ENCODE results near the gene DSC1.

Gene DSC1

DNA sequence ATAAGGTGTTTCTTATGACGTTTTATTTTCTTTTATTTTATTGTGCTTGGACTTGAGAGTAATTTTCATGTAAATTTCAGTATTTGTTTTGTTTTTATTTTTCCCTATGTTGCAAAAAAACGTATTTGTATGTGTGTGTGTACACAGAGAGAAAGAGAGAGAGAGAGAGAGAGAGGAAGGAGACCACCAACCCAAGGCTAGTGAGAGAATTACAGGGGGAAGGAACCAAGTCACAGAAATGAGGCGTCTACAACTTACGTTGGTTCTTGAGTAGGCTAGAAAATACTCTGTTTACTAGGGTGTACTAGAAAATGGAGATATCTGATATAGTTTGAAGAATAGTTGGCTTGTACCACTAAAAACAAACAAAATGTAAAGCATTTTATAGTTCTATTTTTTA lies 7.7 kb upstream of the DSC1 start:
- Histone ChIP-seq H3K4me3 (ENCODE audit: low read length) (no peak overlapping the region), H3K4me1 (ENCODE audit: insufficient read depth, low read length) (peaks cover 4% of the 10 kb centered on the region; the same call in 1 of the 2 replicates), H3K27me3 (ENCODE audit: insufficient read depth, low read length) (no peaks in the 10 kb centered on the region), H3K9me3 (ENCODE audit: insufficient read depth, low read depth, low read length) (no peaks in the 10 kb centered on the region), H3K36me3 (ENCODE audit: insufficient read depth, low read depth, low read length) (no peaks in the 10 kb centered on the region), H3K9ac (ENCODE audit: low read depth, low read length) (no peak overlapping the region), H3K27ac (ENCODE audit: low read length) (no peak overlapping the region)

- Histone ChIP-seq H3K9me3 (ENCODE audit: insufficient read depth, low read depth, low read length) (no peaks in the 10 kb centered on the region), H3K36me3 (ENCODE audit: insufficient read depth, low read depth, low read length) (no peaks in the 10 kb centered on the region), H3K27me3 (ENCODE audit: insufficient read depth, low read length) (no peaks in the 10 kb centered on the region), H3K27ac (ENCODE audit: low read length) (no peak overlapping the region), H3K4me1 (ENCODE audit: insufficient read depth, low read length) (0 out of 2 replicates have a peak, but pooled peaks cover 3% of the 10 kb centered on the region), H3K9ac (ENCODE audit: low read depth, low read length) (no peak overlapping the region), H3K4me3 (ENCODE audit: low read length) (no peak overlapping the region)
These were observed 250 bp downstream of the DSC1 start for GRCh38 chr18:31162419-31162793.

DNA sequence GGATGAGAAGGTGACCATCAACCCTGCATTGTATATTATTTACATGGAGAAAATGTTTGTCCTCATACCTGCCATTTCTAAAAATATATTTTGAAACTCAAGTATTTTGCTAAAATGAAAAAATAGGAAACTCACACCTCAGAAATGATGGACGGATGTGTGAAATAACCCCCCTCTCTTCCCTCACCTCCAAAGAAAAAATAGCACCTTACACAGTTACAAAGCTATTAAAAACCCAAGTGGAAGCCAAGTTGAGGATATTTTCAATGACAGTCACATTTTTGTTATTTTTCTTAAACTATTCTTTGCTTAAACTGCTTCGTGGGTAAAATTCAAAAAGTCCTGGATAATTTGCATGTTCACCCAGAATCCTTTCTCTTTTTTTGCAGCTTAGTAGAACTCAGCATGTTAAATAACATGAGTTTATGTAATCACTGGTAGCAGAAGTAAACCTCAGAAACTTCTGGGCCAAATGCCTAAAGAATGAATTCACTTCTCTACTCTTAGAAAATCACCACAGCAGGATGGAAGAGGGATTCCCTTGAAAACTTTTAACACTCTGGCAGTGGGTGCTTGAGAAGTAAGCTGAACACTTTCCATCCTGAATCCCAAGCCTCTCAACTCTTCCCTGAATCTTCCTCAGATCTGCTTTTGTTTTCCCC lies 768 bp downstream of the DSC1 start:
- no peaks in the 10 kb centered on the region for H3K36me3 ChIP-seq (ENCODE audit: insufficient read depth, low read depth, low read length)
- no peak overlapping the region for H3K9ac ChIP-seq (ENCODE audit: low read depth, low read length)
- H3K9me3 ChIP-seq (ENCODE audit: insufficient read depth, low read depth, low read length) = no peaks in the 10 kb centered on the region
- peaks cover 7% of the 10 kb centered on the region; the same call in 1 of the 2 replicates for H3K4me1 ChIP-seq (ENCODE audit: insufficient read depth, low read length)
- no peaks in the 10 kb centered on the region for H3K27me3 ChIP-seq (ENCODE audit: insufficient read depth, low read length)
- H3K27ac ChIP-seq (ENCODE audit: low read length) = no peak overlapping the region
- no peak overlapping the region for H3K4me3 ChIP-seq (ENCODE audit: low read length)

- H3K27me3 ChIP-seq (ENCODE audit: insufficient read depth, low read length) = no peaks in the 10 kb centered on the region
- H3K4me1 ChIP-seq (ENCODE audit: insufficient read depth, low read length) = peaks cover 7% of the 10 kb centered on the region; the same call in 1 of the 2 replicates
- H3K27ac ChIP-seq (ENCODE audit: low read length) = no peak overlapping the region
- H3K9ac ChIP-seq (ENCODE audit: low read depth, low read length) = no peak overlapping the region
- H3K9me3 ChIP-seq (ENCODE audit: insufficient read depth, low read depth, low read length) = no peaks in the 10 kb centered on the region
- no peaks in the 10 kb centered on the region for H3K36me3 ChIP-seq (ENCODE audit: insufficient read depth, low read depth, low read length)
- H3K4me3 ChIP-seq (ENCODE audit: low read length) = no peak overlapping the region
These were observed 5.6 kb downstream of the DSC1 start for GRCh38 chr18:31156821-31157763.

DNA sequence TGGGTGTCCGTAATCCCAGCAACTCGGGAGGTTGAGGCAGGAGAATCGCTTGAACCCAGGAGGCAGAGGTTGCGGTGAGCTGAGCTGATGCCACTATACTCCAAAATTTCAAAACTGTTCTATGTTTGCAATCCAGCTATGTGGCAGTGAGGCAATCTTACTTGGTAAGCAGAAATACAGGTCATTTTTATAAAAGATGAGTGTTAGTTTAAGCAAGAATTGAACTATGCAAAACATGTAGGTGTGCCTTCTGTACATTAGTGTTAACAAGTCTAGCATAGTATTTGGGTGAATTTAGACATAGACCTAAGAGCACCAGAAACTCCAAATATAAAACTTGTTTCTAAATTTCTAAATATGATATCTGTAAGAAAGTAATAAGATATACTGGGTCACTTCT lies 7.2 kb downstream of the DSC1 start:
- no peaks in the 10 kb centered on the region for H3K27me3 ChIP-seq (ENCODE audit: insufficient read depth, low read length)
- peaks cover 5% of the 10 kb centered on the region; the same call in 1 of the 2 replicates for H3K4me1 ChIP-seq (ENCODE audit: insufficient read depth, low read length)
- no peaks in the 10 kb centered on the region for H3K9me3 ChIP-seq (ENCODE audit: insufficient read depth, low read depth, low read length)
- H3K4me3 ChIP-seq (ENCODE audit: low read length) = no peak overlapping the region
- no peaks in the 10 kb centered on the region for H3K36me3 ChIP-seq (ENCODE audit: insufficient read depth, low read depth, low read length)
- no peak overlapping the region for H3K27ac ChIP-seq (ENCODE audit: low read length)
- no peak overlapping the region for H3K9ac ChIP-seq (ENCODE audit: low read depth, low read length)

GRCh38 chr18:31154181-31154580 lies 8.5 kb downstream of the DSC1 start:
- H3K27ac ChIP-seq (ENCODE audit: low read length) = no peak overlapping the region
- no peak overlapping the region for H3K4me3 ChIP-seq (ENCODE audit: low read length)
- no peaks in the 10 kb centered on the region for H3K36me3 ChIP-seq (ENCODE audit: insufficient read depth, low read depth, low read length)
- H3K27me3 ChIP-seq (ENCODE audit: insufficient read depth, low read length) = no peaks in the 10 kb centered on the region
- no peaks in the 10 kb centered on the region for H3K9me3 ChIP-seq (ENCODE audit: insufficient read depth, low read depth, low read length)
- no peak overlapping the region for H3K9ac ChIP-seq (ENCODE audit: low read depth, low read length)
- peaks cover 5% of the 10 kb centered on the region; the same call in 1 of the 2 replicates for H3K4me1 ChIP-seq (ENCODE audit: insufficient read depth, low read length)

DNA sequence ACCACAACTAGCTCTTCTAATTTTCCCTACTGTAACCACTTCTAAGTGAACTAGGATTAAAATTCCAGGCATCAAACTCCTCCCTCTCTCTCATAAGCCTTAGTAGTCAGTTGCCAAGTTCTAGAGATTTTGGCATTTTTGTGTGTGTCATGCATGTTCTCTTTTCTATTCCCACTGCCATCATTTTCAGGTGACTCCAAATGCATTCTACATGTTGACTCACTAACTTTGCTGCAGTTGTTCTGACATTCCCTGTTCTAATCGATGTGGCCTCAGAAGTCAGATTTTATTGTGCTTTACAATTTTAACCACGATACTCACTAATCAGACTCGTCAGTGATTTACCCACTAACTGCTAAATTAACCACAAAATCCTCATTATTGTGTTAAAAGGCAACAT lies 13.3 kb downstream of the DSC1 start:
- Histone ChIP-seq H3K4me3 (ENCODE audit: low read length) (no peak overlapping the region), H3K27ac (ENCODE audit: low read length) (no peak overlapping the region), H3K9me3 (ENCODE audit: insufficient read depth, low read depth, low read length) (no peaks in the 10 kb centered on the region), H3K36me3 (ENCODE audit: insufficient read depth, low read depth, low read length) (no peaks in the 10 kb centered on the region), H3K9ac (ENCODE audit: low read depth, low read length) (no peak overlapping the region), H3K4me1 (ENCODE audit: insufficient read depth, low read length) (no peaks in the 10 kb centered on the region; the same call in 1 of the 2 replicates), H3K27me3 (ENCODE audit: insufficient read depth, low read length) (no peaks in the 10 kb centered on the region)

- Histone ChIP-seq H3K9ac (ENCODE audit: low read depth, low read length) (no peak overlapping the region), H3K27ac (ENCODE audit: low read length) (no peak overlapping the region), H3K4me1 (ENCODE audit: insufficient read depth, low read length) (no peaks in the 10 kb centered on the region; the same call in 1 of the 2 replicates), H3K36me3 (ENCODE audit: insufficient read depth, low read depth, low read length) (no peaks in the 10 kb centered on the region), H3K4me3 (ENCODE audit: low read length) (no peak overlapping the region), H3K27me3 (ENCODE audit: insufficient read depth, low read length) (no peaks in the 10 kb centered on the region), H3K9me3 (ENCODE audit: insufficient read depth, low read depth, low read length) (no peaks in the 10 kb centered on the region)
These were observed 14.1 kb downstream of the DSC1 start for GRCh38 chr18:31148600-31148999.

GRCh38 chr18:31146809-31147208 lies 15.8 kb downstream of the DSC1 start:
- Histone ChIP-seq H3K4me1 (ENCODE audit: insufficient read depth, low read length) (no peaks in the 10 kb centered on the region; the same call in 1 of the 2 replicates), H3K9ac (ENCODE audit: low read depth, low read length) (no peak overlapping the region), H3K27ac (ENCODE audit: low read length) (no peak overlapping the region), H3K9me3 (ENCODE audit: insufficient read depth, low read depth, low read length) (no peaks in the 10 kb centered on the region), H3K27me3 (ENCODE audit: insufficient read depth, low read length) (no peaks in the 10 kb centered on the region), H3K36me3 (ENCODE audit: insufficient read depth, low read depth, low read length) (no peaks in the 10 kb centered on the region), H3K4me3 (ENCODE audit: low read length) (no peak overlapping the region)

DNA sequence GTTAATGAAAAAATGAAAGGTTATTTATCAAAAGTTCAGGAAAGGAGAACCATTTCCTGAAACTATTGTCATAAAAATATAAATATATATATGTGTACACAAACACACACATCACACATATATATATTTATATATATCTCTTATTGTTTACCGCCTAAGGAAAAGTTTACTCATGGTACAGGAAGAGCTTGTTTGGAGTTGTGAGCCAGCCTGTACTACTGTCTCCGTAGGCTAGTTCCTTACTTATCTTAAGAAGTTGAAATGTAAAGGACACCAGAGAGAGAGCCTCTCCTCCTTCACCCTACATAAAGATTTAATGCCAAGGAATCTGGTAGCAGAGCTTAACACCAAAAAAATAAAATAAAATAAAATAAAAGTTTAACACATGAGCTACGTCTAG lies 19.6 kb downstream of the DSC1 start:
- Histone ChIP-seq H3K9ac (ENCODE audit: low read depth, low read length) (no peak overlapping the region), H3K27ac (ENCODE audit: low read length) (no peak overlapping the region), H3K9me3 (ENCODE audit: insufficient read depth, low read depth, low read length) (no peaks in the 10 kb centered on the region), H3K4me1 (ENCODE audit: insufficient read depth, low read length) (no peaks in the 10 kb centered on the region), H3K4me3 (ENCODE audit: low read length) (no peak overlapping the region), H3K36me3 (ENCODE audit: insufficient read depth, low read depth, low read length) (no peaks in the 10 kb centered on the region), H3K27me3 (ENCODE audit: insufficient read depth, low read length) (no peaks in the 10 kb centered on the region)

GRCh38 chr18:31138709-31139108 lies 23.9 kb downstream of the DSC1 start:
- Histone ChIP-seq H3K27ac (ENCODE audit: low read length) (no peak overlapping the region), H3K4me1 (ENCODE audit: insufficient read depth, low read length) (no peaks in the 10 kb centered on the region), H3K4me3 (ENCODE audit: low read length) (no peak overlapping the region), H3K9me3 (ENCODE audit: insufficient read depth, low read depth, low read length) (no peaks in the 10 kb centered on the region), H3K9ac (ENCODE audit: low read depth, low read length) (no peak overlapping the region), H3K27me3 (ENCODE audit: insufficient read depth, low read length) (no peaks in the 10 kb centered on the region), H3K36me3 (ENCODE audit: insufficient read depth, low read depth, low read length) (no peaks in the 10 kb centered on the region)

Measured in iPS-20b (cell line).